HFFc6 (cell line): Measurements from ENCODE around the gene MARVELD2. TPM values are rescaled to one million over a fixed set of nuclear protein-coding genes. Genes with fewer than 3 reads are reported as not detected.
"Not testable (repeated sequence)": the region's sequence is repeated elsewhere in the genome, so short reads cannot be mapped to it uniquely, and the experiment has no call there.

Experiments
- DNase-seq: peaks from one replicate; pipeline ENCODE4 v3.0.0-alpha.2; 2018
- H3K27ac Mint-ChIP-seq: 2 replicates; pipeline ENCODE4 v1.8.0; 2020; ENCODE audit warnings: mild to moderate bottlenecking, mixed read lengths
- H3K27me3 Mint-ChIP-seq: 2 replicates; pipeline ENCODE4 v1.8.0; 2021; ENCODE audit warnings: mild to moderate bottlenecking, moderate library complexity, mixed read lengths; ENCODE audit not compliant: insufficient read depth
- H3K36me3 Mint-ChIP-seq: 2 replicates; pipeline ENCODE4 v1.8.0; 2021; ENCODE audit warnings: low read depth, mixed read lengths
- H3K4me1 Mint-ChIP-seq: 2 replicates; pipeline ENCODE4 v1.8.0; 2020; ENCODE audit warnings: low read depth, mixed read lengths
- H3K4me3 Mint-ChIP-seq: 2 replicates; pipeline ENCODE4 v1.8.0; 2020; ENCODE audit warnings: mild to moderate bottlenecking, moderate library complexity, mixed read lengths
- H3K9me3 Mint-ChIP-seq: 2 replicates; pipeline ENCODE4 v1.8.0; 2020; ENCODE audit warnings: mild to moderate bottlenecking, mixed read lengths
- CTCF ChIP-seq: fragments of 200-600 bp; sonication (generic); IDR thresholded peaks from 2 replicates; pipeline ENCODE4 v1.5.0; 2021; ENCODE audit warnings: antibody characterized with exemption, mild to moderate bottlenecking
- total RNA-seq, 6 experiments: library from RNA; stranded (reverse); fragmentation: NEBNext Ultra II Directional; extraction: Animal tissue kit (Norgen Biotek cat#: 25700); gene quantifications; 2 replicates in 1 of 6; 3 replicates in 5 of 6; pipeline ENCODE4 v1.2.3, GENCODE V29; 2021

MARVELD2 gene
- total RNA-seq, 6 experiments from 2014 or later: 0.16 TPM; not detected in 5

GRCh38 chr5:69454460-69455249 is 39.7 kb downstream of the MARVELD2 start:
- Mint-ChIP-seq H3K4me1 (peaks cover 6% of the 10 kb centered on the region), H3K9me3 (peaks cover 5% of the 10 kb centered on the region), H3K27me3 (peaks cover 8% of the 10 kb centered on the region; the same call in 1 of the 2 replicates), H3K36me3 (no peaks in the 10 kb centered on the region), H3K27ac (no peak overlapping the region), H3K4me3 (no peak overlapping the region)
- no peak for TF ChIP-seq CTCF
- no peak for DNase-seq

DNA sequence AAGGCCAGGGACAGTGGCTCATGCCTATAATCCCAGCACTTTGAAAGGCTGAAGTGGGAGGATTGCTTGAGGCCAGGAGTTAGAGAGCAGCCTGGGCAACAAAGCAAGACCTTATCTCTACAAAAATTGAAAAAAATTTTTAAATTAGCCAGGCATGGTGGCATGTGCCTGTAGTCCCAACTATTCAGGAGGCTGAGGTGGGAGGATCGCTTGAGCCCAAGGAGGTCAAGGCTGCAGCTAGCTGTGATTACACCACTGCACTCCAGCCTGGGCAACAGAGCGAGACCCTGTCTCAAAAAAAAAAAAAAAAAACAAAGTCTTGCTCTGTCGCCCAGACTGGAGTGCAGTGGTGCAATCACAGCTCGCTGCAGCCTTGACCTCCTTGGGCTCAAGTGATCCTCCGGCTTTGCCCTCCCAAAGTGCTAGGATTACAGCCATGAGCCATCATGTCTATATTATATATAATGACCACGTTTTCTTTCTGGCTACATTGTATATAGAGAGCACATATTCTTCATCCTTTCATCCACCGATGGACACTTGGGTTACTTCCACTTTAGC is 40.6 kb downstream of the MARVELD2 start:
- H3K27me3 Mint-ChIP-seq, H3K27ac Mint-ChIP-seq, H3K9me3 Mint-ChIP-seq, H3K4me1 Mint-ChIP-seq, H3K36me3 Mint-ChIP-seq, DNase-seq, H3K4me3 Mint-ChIP-seq: not testable (repeated sequence)

- Mint-ChIP-seq H3K36me3 (peaks cover 5% of the 10 kb centered on the region; the same call in 1 of the 2 replicates), H3K4me3 (no peak overlapping the region), H3K9me3 (0 out of 2 replicates have a peak, but pooled peaks cover 8% of the 10 kb centered on the region), H3K27ac (no peak overlapping the region), H3K4me1 (no peaks in the 10 kb centered on the region), H3K27me3 (peaks cover 7% of the 10 kb centered on the region)
- no peak for TF ChIP-seq CTCF
- DNase-seq: no peak
Measured at GRCh38 chr5:69462170-69462569, 47.3 kb downstream of the MARVELD2 start.

DNA sequence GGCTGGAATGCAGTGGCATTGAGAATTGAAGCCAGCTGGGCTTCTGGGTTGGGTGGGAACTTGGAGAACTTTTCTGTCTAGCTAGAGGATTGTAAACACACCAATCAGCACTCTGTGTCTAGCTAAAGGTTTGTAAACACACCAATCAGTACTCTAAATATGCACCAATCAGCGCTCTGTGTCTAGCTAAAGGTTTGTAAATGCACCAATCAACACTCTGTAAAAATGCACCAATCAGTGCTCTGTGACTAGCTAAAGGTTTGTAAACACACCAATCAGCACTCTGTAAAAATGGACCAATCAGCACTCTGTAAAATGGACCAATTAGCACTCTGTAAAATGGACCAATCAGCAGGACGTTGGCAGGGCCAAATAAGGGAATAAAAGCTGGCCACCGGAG is 51.5 kb downstream of the MARVELD2 start:
- not testable (repeated sequence) for DNase-seq, H3K27ac Mint-ChIP-seq, H3K9me3 Mint-ChIP-seq, H3K27me3 Mint-ChIP-seq, H3K36me3 Mint-ChIP-seq, H3K4me3 Mint-ChIP-seq, H3K4me1 Mint-ChIP-seq

- no peaks in the 10 kb centered on the region for H3K4me1 Mint-ChIP-seq
- peaks cover 5% of the 10 kb centered on the region; the same call in 1 of the 2 replicates for H3K36me3 Mint-ChIP-seq
- no peak for TF ChIP-seq CTCF
- H3K9me3 Mint-ChIP-seq: 0 out of 2 replicates have a peak, but pooled peaks cover 8% of the 10 kb centered on the region
- H3K4me3 Mint-ChIP-seq: no peak overlapping the region
- H3K27me3 Mint-ChIP-seq: peaks cover 8% of the 10 kb centered on the region
- no peak overlapping the region for H3K27ac Mint-ChIP-seq
- DNase-seq: no peak
Measured at GRCh38 chr5:69467442-69468225, 52.7 kb downstream of the MARVELD2 start.

GRCh38 chr5:69468631-69469030 is 53.7 kb downstream of the MARVELD2 start:
- no peak for TF ChIP-seq CTCF
- no peak overlapping the region for H3K27ac Mint-ChIP-seq
- peaks cover 11% of the 10 kb centered on the region for H3K27me3 Mint-ChIP-seq
- DNase-seq: no peak
- H3K4me1 Mint-ChIP-seq: no peaks in the 10 kb centered on the region
- H3K36me3 Mint-ChIP-seq: peaks cover 5% of the 10 kb centered on the region; the same call in 1 of the 2 replicates
- H3K4me3 Mint-ChIP-seq: no peak overlapping the region
- H3K9me3 Mint-ChIP-seq: 0 out of 2 replicates have a peak, but pooled peaks cover 8% of the 10 kb centered on the region

- DNase-seq, H3K9me3 Mint-ChIP-seq: not testable (repeated sequence)
Measured at GRCh38 chr5:69471516-69471915, 56.6 kb downstream of the MARVELD2 start.

GRCh38 chr5:69472535-69473143 is 57.7 kb downstream of the MARVELD2 start:
- H3K27ac Mint-ChIP-seq, DNase-seq, H3K4me3 Mint-ChIP-seq, H3K36me3 Mint-ChIP-seq, H3K9me3 Mint-ChIP-seq, H3K4me1 Mint-ChIP-seq: not testable (repeated sequence)
- peaks cover 13% of the 10 kb centered on the region for H3K27me3 Mint-ChIP-seq

More at GRCh38 chr5:69471516-69471915, 56.6 kb downstream of the MARVELD2 start:
- peaks cover 13% of the 10 kb centered on the region for H3K27me3 Mint-ChIP-seq
- not testable (repeated sequence) for H3K27ac Mint-ChIP-seq, H3K36me3 Mint-ChIP-seq, H3K4me1 Mint-ChIP-seq, H3K4me3 Mint-ChIP-seq
